Activated T-helper 1 cell treated with Interleukin-2 at 50 U/mL for 16 hours (primary cell): Measurements from ENCODE around the gene IMMT.
"Not testable (repeated sequence)": the region's sequence is repeated elsewhere in the genome, so short reads cannot be mapped to it uniquely, and the experiment has no call there.

ENCODE experiments used
- DNase-seq: peaks from one replicate; pipeline ENCODE4 v3.0.0-alpha.2; 2020; ENCODE audit warnings: low read depth

IMMT gene

DNA sequence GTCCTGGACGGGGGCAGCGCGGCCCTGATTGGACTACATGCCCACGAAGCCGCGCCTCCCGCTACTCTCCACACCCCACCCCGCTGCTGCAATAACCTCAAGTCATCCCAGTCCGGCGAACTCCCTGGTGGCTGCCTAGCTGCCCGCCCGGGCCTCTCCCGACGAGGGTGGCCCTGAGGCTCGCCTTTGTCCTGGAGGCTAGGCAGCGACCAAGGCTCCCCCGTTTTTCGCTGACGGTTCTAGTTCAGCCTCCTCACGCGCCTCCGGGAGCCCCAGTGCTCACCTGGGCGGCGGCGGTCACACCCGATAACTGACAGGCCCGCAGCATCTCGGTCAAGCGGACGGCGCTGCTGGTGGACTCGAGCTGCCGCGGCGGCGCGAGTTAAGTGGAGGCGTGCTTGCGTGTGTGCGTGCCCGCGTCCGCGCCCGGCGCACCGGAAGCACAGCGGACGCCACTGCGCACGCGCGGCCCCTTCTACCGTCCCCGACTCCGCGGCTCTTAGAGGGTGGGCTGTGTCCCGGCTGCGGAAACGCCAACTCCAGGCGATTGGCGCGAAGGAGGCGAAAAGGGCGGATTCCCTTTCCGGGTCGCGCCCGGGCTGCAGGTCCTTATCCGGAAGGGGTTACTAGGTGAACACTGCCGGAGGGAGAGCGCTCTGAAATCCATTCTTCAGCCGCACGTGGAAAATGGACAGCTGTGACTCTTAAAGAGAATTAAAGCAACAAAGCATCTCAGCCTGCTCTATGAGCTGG is at the start of gene IMMT:
TSS of gene IMMT (minus strand) at position 408 of the 753 bp plus-strand sequence. CDS start at position 328, 80 bp downstream.
- DNase-seq, result peak; percentile 85

DNA sequence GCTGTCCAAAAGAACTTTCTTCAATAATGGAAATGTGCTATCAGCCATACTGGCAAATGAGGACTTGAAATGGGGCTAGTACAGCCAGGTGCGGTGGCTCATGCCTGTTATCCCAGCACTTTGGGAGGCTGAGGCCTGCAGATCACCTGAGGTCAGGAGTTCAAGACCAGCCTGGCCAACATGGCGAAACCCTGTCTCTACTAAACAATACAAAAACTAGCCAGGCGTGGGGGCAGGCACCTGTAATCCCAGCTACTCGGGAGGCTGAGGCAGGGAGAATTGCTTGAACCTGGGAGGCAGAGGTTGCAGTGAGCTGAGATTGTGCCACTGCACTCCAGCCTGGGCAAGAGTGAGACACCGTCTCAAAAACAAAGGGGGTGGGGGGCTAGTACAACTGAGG is 49.5 kb upstream of the IMMT start:
- DNase-seq, result not testable (repeated sequence)

DNA sequence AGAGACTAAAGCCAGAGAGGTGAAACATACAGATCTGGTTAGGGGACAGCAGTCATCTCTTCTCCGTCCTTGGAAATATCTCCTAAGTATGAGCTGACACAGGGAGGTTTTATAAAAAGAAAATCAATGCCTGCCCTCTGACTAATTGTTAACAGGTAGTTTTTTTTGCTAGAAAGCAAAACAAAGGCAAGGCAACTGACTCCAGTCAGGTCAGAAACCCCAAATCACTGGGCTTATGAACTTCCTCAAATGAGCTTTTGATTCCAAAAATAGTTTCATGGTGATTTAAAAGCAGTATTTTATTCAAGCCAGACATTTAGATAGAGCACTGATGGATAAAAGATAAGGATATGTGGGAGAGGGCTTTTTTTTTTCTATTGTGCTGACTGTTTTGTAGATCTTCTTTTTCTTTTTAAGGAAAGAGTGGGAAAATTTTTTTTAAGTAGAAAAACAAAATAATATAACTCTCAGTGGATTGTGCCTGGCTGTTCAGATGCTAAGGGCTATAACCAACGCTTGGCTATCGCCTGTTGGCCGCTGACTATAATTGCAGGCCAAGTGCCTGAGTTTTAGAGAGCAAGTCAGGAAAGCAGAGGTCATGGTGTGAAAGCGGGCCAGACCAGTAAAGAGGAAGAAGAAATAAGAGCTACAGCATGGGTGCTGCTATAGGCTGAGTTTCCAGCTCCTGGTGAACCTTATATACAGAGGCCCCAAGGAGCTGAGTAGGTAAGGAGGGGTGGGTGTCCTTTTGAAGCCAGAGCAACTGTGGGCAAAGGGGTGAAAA is 48.9 kb upstream of the IMMT start:
- no peak for DNase-seq

DNA sequence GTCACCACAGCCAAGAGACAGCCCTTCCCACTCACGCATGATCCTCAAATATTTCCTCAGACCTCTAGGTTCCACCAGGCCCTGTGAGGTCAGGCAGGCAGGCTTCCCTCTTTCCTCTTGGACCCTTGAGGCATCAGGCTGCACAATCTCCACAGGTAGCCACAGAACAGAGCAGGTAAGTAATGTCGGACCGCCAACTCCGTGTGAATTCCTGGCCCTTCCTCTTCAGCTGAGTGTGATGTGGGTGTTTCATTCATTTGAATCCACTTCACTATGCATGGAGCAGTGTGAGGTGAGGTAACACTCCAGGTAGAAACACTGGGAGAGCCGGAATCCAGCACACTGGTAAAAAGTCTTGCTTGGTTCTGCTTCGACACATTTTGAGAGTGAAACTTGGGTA is 48.0 kb upstream of the IMMT start:
- DNase-seq, result no peak

DNA sequence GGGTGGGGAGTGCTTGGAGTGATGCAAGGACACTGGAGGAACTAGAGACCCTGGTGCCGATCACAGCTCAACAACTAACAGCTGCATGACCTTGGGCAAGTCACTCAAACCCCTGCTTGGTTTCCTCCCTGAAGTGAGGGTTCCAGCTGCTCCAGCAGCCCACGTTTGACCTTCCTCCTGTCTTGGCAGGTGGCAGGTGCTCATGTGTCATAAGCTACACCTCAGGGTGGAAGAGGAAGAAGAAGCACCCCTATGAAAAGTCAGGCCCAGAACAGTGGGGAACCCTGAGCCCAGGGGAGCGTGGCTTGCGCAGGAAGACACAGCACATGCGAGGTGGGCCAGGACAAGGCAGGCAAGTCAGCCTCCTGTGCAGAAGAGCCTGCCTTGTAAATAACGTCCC is 46.3 kb upstream of the IMMT start:
- no peak for DNase-seq

DNA sequence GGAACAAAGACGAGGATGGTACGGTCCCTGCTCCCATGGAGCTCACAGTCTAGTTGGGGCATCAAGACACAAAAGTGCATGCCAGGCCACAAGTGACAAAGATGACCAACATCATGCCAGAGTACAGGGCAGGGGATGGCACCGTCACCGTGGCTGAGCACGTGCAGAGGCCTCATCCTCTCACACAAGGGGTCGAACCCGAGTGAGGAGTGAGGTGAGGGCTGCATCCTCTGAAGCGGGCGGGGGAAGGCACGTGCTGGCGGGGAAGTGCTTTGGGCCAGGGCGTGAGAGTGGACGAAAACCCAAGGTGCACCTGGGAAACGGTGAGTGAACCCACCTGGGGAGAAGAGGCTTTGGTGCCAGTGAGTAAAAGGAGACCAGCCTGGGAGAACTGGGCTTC is 45.0 kb upstream of the IMMT start:
- DNase-seq, result no peak

DNA sequence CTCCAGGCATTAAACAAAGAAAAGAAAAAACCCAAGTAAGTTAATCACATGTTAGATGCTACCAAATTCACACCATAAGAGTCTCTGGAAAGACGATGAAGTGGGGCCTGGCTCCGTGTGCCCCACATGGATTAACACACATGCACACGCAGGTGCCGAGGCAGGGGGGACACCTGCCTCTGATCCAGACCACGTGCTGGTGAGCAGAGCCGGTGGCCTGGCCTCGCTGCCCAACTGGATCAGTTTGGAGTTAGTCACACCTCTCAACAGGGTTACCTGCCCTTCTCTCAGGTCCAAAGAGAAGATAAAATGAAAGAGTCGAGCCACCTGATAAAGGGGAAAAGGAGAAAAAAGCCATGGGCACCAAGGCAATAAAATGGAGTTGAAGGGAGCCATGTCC is 44.5 kb upstream of the IMMT start:
- DNase-seq, result no peak

DNA sequence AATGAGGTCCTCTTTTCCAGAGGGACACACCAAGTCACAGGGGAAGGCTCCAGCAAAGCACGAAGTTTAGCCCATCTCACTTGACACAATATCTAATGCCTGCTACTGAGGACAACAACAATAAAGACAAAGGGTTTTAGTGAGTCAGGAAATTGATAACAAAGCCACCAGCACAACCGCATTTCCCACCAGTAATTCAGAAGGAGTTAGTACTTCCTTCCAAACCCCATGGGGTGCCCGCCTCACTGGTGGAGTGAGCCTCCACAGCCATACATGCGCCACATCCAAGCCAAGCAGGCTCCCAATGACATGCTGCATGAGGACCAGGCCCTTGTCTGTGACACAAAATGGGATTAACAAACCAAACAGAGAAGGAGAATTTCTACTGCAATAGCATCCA is 44.1 kb upstream of the IMMT start:
- DNase-seq, result no peak

DNA sequence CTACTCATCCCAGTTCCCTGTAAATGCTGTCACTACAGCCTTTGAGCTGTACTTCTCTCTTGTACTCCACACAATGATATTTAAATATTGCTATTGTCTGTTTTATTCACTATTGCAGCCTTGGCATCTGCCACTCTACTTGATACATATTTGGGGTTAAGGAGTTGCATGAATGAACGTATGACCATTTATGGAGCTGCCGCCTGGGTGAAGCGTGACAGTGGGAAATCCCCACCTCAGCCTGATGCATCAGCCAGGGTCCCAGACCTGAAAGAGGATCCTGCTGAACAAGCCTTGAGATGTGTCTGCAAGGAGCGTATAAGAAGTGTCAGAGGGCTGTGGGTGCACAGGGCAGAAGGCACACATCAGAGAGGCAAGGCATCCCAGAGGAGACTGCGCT is 43.1 kb upstream of the IMMT start:
- no peak for DNase-seq

DNA sequence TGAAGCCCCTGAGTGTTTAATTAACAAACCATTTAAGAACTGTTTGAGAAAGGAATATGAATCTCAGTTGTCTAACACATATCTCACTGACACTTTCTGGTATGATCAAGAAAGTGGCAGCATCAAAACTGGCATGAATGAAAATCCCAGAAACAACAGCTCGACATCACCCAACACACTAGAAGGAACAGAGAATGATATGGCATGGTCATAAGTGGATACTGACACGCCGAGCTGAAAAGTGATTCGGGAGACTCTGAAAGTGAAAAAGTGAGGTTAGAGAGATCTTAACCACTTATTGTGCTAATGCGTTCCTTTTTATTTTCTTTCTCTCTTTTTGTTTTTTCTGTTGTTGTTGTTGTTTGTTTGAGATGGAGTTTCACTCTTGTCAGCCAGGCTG is 41.9 kb upstream of the IMMT start:
- DNase-seq, result no peak

DNA sequence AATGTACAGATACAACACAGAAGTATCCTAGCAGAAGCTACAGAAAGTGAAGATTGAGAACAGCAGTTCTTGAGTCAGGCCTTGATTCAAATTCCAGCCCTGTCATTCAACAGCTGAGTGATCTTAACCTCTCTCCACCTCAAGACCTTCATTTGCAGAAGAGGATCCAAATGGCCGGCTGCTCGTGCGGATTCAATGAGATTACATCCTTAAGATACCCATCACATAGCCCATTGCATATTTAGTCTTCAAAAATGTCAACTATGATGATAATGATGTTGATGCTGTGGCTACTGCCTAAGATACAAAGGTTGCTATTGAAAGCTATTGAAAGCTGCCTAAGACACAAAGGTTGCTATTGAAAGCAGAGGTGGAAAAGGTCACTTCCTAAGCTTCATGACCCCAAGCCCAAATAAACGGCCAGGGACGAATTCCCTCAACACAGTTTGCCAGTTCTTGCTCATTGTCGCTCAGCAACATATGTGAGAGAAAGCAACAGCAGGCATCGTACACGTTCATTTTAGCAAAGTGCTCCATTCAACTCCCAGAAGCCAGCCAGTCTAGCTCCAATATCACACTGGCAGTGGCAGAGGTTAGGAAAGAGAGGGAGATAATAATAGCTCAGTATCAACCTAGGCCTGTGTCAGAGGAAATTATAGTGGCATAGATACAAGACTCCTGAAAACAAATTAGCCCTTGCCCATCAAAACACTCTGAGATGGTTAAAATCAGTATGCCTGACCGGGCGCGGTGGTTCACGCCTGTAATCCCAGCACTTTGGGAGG is 40.1 kb upstream of the IMMT start:
- no peak for DNase-seq

DNA sequence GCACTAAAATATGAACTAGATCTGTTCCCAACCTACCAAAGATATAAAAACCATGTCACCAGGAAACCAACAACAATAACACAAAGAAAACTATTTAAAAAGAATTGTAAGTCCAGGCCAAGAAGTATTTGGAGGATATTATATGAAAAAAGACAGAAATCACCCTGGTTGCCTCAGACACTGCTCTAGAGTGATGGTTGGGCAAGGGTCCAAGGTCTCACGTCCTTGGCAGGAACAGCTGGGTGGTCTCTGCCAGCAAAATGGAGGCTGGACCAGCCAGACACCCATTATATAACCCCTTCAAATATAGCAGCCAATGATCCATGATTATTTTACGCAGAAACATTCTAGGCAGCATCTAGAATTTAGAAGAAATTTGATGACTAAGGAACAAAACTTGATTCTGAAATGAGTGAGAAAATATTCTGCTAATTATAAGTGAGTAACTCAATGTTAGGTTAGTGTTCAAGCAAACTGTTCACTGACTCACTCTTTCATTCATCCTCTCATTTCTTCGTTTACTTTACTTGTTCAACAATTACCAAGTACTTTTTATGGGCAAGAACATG is 39.4 kb upstream of the IMMT start:
- no peak for DNase-seq

DNA sequence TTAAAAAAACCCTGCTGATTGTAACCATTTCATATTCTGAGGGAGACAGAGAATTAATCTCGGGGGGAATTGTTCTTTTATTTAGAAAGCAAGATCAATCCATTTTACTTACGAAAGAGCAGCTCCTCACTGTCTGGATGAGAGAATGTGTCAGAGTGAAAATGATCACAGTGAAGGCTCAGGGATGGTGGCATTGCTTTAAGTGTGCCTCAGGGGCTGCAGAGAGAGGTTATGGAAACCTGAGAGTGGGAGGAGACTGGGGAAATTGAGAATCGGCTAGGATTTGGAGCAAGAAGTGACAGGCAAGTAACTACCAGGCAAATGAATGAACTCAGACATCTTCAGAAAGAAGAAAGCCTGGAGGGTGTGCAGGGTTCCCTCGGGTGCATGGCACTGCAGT is 38.2 kb upstream of the IMMT start:
- DNase-seq, result no peak

DNA sequence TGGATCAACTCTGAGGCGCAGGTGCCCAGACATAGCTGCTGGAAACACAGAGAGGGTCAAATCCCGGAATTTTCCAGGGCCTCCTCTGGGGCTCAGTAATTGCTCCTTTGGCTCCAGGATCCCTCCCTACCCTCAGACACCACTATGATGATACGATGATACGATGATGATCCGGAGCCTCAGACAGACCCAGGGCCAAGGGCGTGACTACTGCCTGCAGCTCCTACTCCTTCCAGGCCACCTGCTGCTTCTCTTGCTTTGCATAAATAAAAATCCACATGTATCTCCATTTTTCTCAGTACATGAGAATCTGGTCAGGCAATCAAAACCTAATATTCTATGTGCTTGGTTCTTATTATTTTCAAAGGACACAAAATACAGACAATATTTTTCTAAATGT is 37.6 kb upstream of the IMMT start:
- no peak for DNase-seq

DNA sequence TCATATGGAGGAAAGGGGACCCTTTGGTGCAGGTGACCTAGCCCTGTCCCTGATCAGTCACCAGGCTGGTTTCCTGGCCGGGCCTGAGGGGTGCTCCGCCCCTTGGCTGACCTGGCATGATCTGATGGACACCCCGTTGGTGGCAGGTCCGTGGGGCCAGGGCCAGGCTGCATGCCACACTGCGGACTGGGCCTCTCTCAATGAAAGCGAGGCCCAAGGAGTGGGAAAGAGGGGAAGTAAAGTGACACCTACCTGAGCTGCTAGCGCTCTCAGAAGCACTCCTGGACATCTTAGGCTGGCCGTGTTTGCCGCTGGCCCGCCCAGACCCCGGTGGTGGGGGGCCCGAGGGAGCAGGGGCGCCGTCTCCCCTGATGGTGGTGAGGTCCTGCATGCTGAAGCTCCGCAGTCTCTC is 37.1 kb upstream of the IMMT start:
- DNase-seq, result no peak

DNA sequence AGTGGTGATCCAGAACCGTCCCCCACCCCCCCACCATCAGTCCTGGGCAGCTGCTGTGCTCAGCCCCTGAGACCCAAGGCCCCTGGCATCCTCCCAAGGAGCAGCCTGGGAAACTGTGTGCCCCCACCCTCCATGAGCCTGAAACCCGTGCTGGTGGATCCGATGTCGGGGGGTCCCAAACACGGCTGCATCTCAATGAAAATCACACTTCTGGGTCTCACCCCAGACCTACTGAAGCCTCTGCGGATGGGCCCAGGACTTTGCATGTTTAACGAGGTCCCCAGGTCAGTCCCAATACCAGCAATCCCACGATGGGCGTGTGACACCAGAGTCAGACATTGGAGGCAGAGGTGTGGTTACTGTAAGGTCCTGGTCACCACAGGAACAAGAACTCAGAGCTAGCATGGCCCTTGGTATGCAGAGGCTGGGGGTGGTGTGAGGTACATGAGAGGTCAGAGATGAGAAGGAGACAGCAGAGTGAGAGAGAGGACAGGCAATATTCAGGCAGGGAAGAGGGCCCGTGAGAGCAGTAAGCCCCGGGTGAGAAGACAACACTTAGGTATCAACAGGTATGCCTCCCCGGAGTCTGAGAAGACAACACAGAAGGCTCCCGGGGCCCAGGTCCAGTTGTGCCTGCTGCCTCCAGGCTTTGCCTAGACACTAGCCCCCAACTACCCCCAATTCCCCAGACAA is 36.6 kb upstream of the IMMT start:
- DNase-seq, result no peak

DNA sequence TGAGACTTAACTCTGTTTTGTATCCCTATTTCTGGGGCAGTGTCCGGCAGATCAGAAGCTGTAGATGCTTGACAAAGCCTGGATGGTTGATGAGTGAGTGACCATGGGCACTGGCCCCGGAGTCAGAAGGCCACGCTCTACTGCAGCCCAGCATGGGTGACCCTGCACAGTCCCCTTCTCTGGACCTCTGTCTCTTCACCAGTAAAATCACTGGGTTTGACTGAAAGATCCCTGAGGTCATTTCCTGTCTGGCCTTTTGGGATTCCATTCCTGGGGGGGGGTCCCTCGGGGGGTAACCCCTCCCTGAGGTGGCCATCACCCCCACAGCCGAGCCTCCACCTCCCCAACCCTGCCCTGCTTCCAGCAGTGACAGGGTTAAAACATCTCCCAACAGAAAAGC is 35.7 kb upstream of the IMMT start:
- DNase-seq, result no peak

DNA sequence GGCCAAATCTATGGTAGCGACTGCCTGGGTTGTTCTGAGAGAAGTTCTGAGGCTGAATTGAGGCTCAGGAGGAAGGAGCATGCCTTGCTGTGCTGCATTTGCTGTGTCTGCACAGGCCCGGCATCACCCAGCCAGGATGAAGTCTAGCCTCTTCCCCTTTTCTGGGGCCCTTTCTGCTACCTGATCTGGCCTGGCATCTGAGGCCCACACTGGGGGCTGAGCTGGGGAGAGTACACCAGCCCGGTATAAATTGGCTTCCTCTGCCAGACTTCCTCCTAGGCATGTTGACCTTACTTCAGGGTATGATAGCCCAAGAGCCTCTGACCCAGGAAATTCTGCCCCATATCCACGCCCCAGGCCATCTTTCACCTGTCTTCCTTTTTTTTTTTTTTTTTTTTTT is 34.0 kb upstream of the IMMT start:
- no peak for DNase-seq

DNA sequence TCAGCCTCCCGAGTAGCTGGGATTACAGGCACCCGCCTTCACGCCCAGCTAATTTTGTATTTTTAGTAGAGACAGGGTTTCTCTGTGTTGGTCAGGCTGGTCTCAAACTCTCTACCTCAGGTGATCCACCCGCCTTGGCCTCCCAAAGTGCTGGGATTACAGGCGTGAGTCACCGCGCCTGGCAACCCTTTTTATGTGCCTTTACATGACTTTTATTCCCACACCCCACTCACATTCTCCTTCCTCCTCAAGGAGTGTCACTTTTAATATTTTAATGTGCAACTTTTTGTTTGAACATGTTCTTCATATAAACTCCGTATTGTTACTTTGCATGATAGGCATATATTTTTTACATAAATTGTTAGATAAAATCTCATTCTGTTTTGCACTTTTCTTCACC is 33.3 kb upstream of the IMMT start:
- DNase-seq, result not testable (repeated sequence)

DNA sequence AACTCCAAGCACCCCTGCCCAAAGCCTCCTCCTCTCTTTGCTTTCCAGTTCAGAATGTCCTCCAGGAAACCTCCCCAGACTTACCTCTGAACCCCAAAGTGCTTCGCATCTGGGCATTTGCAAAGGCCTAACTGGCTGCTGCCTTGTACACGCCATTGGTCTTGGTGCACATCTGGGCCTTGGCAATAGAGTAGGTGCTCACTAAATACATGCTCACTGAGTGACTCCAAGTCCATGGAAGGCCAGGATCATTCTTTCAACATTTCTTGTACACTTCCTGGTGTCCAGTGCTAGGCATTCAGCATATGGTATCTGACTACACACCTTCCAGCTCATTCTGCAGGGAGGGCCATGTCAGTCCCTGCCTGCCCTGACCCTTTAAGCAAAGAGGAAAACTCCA is 32.4 kb upstream of the IMMT start:
- DNase-seq, result no peak

DNA sequence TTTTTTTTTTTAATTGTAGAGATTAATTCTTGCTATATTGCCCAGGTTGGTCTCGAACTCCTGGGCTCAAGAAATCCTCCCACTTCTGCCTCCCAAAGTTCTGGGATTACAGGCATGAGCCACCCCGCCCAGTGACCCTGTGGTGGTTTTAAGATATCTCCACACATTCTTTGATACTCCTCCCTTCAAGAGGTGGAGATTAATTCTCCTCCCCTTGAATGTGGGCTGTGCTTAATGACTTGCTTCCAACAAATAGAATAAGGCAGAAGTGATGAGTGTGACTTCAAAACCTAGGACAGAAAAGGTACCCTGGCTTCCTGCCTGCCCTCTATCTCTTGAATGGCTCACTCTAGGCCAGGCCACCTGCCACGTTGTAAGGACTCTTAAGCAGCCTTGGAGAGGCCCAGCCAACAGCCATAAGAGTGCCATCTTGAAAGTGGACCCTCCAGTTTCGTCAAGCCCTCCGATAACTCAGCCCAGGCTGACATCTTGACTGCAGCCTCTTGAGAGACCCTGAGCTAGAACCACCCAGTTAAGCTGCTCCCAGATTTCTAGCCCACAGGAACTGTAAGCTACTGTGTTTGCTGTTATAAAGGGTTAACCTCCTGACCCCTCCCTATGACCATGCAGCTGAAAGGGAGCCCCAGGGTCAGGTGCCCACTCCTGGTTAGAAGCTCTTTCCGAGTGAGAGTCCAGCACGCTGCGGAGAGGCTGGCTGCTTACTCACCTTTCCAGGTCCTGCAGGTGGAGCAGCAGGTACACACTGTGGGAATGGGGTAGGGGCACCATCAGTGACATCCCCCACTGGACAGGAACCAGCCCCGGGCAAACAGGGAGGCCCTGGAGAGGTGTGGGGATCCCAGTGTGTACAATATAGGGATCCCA is 31.6 kb upstream of the IMMT start:
- DNase-seq, result no peak
